MM.1S (cell line): Measurements from ENCODE around the gene MEGF8.

ENCODE experiments used
- EZH2 ChIP-seq: fragments of 300-600 bp; sonication (generic); optimal IDR thresholded peaks from 2 replicates; pipeline ENCODE3; 2017; ENCODE audit warnings: low read depth, mild to moderate bottlenecking, antibody characterized with exemption, low read length, mixed read lengths
- TF ChIP-seq, protein P1 (sequence below): fragments of 300-600 bp; sonication (generic); IDR thresholded peaks from 2 replicates; pipeline ENCODE4 v1.5.1; 2016; ENCODE audit warnings: antibody characterized with exemption, low read length, mixed read lengths

DNA sequence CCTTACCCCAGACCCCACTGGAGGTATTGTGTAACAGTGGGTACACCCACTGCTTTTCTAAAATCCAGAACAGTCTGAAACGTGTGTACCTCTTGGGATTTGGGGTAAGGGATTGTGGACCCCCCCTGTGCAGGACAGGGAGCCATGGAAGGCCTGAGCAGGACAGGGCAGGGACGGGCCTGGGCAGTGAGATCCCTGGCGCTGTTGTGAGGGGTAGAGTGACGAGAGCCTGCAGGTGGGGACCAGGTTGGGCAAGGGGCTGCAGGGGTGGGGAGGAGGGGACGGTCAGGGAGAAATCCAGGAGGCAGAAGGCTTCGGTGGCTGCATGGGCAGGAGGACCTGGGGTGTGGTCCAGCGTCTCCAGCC lies 36.1 kb downstream of the MEGF8 start:
- TF ChIP-seq, protein P1, sequence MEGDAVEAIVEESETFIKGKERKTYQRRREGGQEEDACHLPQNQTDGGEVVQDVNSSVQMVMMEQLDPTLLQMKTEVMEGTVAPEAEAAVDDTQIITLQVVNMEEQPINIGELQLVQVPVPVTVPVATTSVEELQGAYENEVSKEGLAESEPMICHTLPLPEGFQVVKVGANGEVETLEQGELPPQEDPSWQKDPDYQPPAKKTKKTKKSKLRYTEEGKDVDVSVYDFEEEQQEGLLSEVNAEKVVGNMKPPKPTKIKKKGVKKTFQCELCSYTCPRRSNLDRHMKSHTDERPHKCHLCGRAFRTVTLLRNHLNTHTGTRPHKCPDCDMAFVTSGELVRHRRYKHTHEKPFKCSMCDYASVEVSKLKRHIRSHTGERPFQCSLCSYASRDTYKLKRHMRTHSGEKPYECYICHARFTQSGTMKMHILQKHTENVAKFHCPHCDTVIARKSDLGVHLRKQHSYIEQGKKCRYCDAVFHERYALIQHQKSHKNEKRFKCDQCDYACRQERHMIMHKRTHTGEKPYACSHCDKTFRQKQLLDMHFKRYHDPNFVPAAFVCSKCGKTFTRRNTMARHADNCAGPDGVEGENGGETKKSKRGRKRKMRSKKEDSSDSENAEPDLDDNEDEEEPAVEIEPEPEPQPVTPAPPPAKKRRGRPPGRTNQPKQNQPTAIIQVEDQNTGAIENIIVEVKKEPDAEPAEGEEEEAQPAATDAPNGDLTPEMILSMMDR = no peak
- TF ChIP-seq EZH2 = no peak
